Bone marrow (tissue), 2 donors: ENCODE data around the gene PRR12.
"Not testable (repeated sequence)": the region's sequence is repeated elsewhere in the genome, so short reads cannot be mapped to it uniquely, and the experiment has no call there.

Source experiments
- DNase-seq, 2 donors: peaks; one replicate each; lab custom pipeline; 2025; lab: John Stamatoyannopoulos, UW

PRR12 gene

GRCh38 chr19:49616532-49616931 is 25.6 kb downstream of the PRR12 start:
- DNase-seq = no peak

- DNase-seq = no peak
Measured at GRCh38 chr19:49616945-49617344, 26.0 kb downstream of the PRR12 start.

- DNase-seq = not testable (repeated sequence)
Measured at GRCh38 chr19:49617860-49618259, 26.9 kb downstream of the PRR12 start.

GRCh38 chr19:49624967-49625910 is 34.3 kb downstream of the PRR12 start:
- no peak for DNase-seq

GRCh38 chr19:49626226-49626625 is 35.2 kb downstream of the PRR12 start:
- DNase-seq = no peak

GRCh38 chr19:49629659-49630058 is 38.7 kb downstream of the PRR12 start:
- DNase-seq = no peak

GRCh38 chr19:49631014-49631588 is 40.1 kb downstream of the PRR12 start:
- no peak for DNase-seq

GRCh38 chr19:49631610-49632192 is 40.7 kb downstream of the PRR12 start:
- DNase-seq = no peak

- DNase-seq = no peak
Measured at GRCh38 chr19:49632576-49632975, 41.6 kb downstream of the PRR12 start.

GRCh38 chr19:49633273-49633672 is 42.3 kb downstream of the PRR12 start:
- not testable (repeated sequence) for DNase-seq

- DNase-seq = no peak
Measured at GRCh38 chr19:49635530-49636232, 44.7 kb downstream of the PRR12 start.

GRCh38 chr19:49636233-49636932 is 45.4 kb downstream of the PRR12 start:
- DNase-seq = no peak

GRCh38 chr19:49637821-49638738 is 47.1 kb downstream of the PRR12 start:
- DNase-seq = peak in 1 of 2 donors; percentile 7

GRCh38 chr19:49639401-49640112 is 48.6 kb downstream of the PRR12 start:
- no peak for DNase-seq

- peak; percentile 94 to 100 for DNase-seq
Measured at GRCh38 chr19:49640113-49640898, 49.3 kb downstream of the PRR12 start, which contains the start of gene RRAS. RRAS (minus strand) TSS chr19:49640143; CDS start chr19:49640098, 45 bp downstream.

GRCh38 chr19:49641688-49642491 is 50.9 kb downstream of the PRR12 start, which contains the start of gene SCAF1:
SCAF1 (plus strand) TSS chr19:49642209; CDS start chr19:49645027, 2,818 bp downstream.
- peak; percentile 91 to 98 for DNase-seq

GRCh38 chr19:49642492-49643035 is 51.6 kb downstream of the PRR12 start:
- peak in 1 of 2 donors; percentile 2 for DNase-seq

GRCh38 chr19:49643466-49643865 is 52.5 kb downstream of the PRR12 start:
- DNase-seq = no peak
